ENCODE results near the gene RPS6KL1.

GRCh38 chr14:74909501-74909900, 13.6 kb downstream of the RPS6KL1 start:
- TF ChIP-seq, protein P1, sequence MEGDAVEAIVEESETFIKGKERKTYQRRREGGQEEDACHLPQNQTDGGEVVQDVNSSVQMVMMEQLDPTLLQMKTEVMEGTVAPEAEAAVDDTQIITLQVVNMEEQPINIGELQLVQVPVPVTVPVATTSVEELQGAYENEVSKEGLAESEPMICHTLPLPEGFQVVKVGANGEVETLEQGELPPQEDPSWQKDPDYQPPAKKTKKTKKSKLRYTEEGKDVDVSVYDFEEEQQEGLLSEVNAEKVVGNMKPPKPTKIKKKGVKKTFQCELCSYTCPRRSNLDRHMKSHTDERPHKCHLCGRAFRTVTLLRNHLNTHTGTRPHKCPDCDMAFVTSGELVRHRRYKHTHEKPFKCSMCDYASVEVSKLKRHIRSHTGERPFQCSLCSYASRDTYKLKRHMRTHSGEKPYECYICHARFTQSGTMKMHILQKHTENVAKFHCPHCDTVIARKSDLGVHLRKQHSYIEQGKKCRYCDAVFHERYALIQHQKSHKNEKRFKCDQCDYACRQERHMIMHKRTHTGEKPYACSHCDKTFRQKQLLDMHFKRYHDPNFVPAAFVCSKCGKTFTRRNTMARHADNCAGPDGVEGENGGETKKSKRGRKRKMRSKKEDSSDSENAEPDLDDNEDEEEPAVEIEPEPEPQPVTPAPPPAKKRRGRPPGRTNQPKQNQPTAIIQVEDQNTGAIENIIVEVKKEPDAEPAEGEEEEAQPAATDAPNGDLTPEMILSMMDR (IDR thresholded peaks at IDR 0.05; ENCODE audit: low read length) = no peak
- TF ChIP-seq EZH2 (optimal IDR thresholded peaks at IDR 0.05; ENCODE audit: low read depth, low read length) = no peak
